Measurements from ENCODE around the gene AKR7A2.

GRCh38 chr1:19272064-19272463, 39.9 kb downstream of the AKR7A2 start:
- TF ChIP-seq CTCF (IDR thresholded peaks at IDR 0.05) (no peak), POLR2A (IDR thresholded peaks at IDR 0.05) (no peak)

All from thyroid gland (tissue), 4 donors.